GM18867 (cell line): ENCODE measurements around the gene PGAM1.
"Not testable (repeated sequence)": the region's sequence is repeated elsewhere in the genome, so short reads cannot be mapped to it uniquely, and the experiment has no call there.

ENCODE experiments used
- ATAC-seq: cut with Tn5 transposase; IDR thresholded peaks from one replicate; pipeline ENCODE4 v1.9.1; 2021; ENCODE audit warnings: mild to moderate bottlenecking, moderate library complexity; ENCODE audit not compliant: unreplicated experiment

The PGAM1 gene

GRCh38 chr10:97407211-97407951, 18.6 kb upstream of the PGAM1 start:
- peak; percentile 90 for ATAC-seq

GRCh38 chr10:97407952-97408248, 18.1 kb upstream of the PGAM1 start:
- ATAC-seq = no peak

- ATAC-seq = no peak
Observed at GRCh38 chr10:97408496-97408992, 17.4 kb upstream of the PGAM1 start.

- no peak for ATAC-seq
Observed at GRCh38 chr10:97411406-97411805, 14.6 kb upstream of the PGAM1 start.

GRCh38 chr10:97412891-97413304, 13.1 kb upstream of the PGAM1 start:
- peak; percentile 50 for ATAC-seq

GRCh38 chr10:97416565-97416964, 9.4 kb upstream of the PGAM1 start:
- no peak for ATAC-seq

- ATAC-seq = not testable (repeated sequence)
Observed at GRCh38 chr10:97423757-97424098, 2.3 kb upstream of the PGAM1 start.

GRCh38 chr10:97426776-97427570, 982 bp downstream of the PGAM1 start:
- ATAC-seq = no peak

GRCh38 chr10:97427571-97428179, 1.7 kb downstream of the PGAM1 start:
- no peak for ATAC-seq

- ATAC-seq = no peak
Observed at GRCh38 chr10:97428572-97428981, 2.6 kb downstream of the PGAM1 start.

- no peak for ATAC-seq
Observed at GRCh38 chr10:97434055-97434454, 8.1 kb downstream of the PGAM1 start.

- ATAC-seq = no peak
Observed at GRCh38 chr10:97434557-97434956, 8.6 kb downstream of the PGAM1 start.

GRCh38 chr10:97435211-97435610, 9.2 kb downstream of the PGAM1 start:
- ATAC-seq = no peak

GRCh38 chr10:97442277-97442676, 16.3 kb downstream of the PGAM1 start:
- no peak for ATAC-seq

GRCh38 chr10:97444212-97444611, 18.2 kb downstream of the PGAM1 start:
- ATAC-seq = no peak

GRCh38 chr10:97445357-97445721, 19.3 kb downstream of the PGAM1 start:
- peak; percentile 1 for ATAC-seq

- peak; percentile 93 for ATAC-seq
Observed at GRCh38 chr10:97445722-97446639, 20.0 kb downstream of the PGAM1 start, which contains the start of the genes EXOSC1 and ZDHHC16. EXOSC1 (minus strand) TSS chr10:97446006; CDS start chr10:97445985, 21 bp downstream. ZDHHC16 (plus strand) TSS chr10:97446175; CDS start chr10:97451676, 5,501 bp downstream.

GRCh38 chr10:97450828-97451227, 24.8 kb downstream of the PGAM1 start:
- ATAC-seq = no peak

GRCh38 chr10:97451605-97452004, 25.6 kb downstream of the PGAM1 start:
- no peak for ATAC-seq

- no peak for ATAC-seq
Observed at GRCh38 chr10:97452352-97452751, 26.4 kb downstream of the PGAM1 start.
